Mesothelial cell of epicardium (in vitro differentiated cells): Measurements from ENCODE around the gene DRC3. TPM values are rescaled to one million over a fixed set of nuclear protein-coding genes. Genes with fewer than 3 reads are reported as not detected.

Experiments used
- DNase-seq, 2 experiments: peaks; one replicate each; pipeline ENCODE4 v3.0.0; 2021; ENCODE audit warnings: low spot score in 2 of 2; ENCODE audit not compliant: unreplicated experiment in 2 of 2
- H3K27ac Mint-ChIP-seq: 2 replicates; pipeline ENCODE4 v1.8.0; 2021; ENCODE audit warnings: mixed read lengths
- H3K27me3 Mint-ChIP-seq: 2 replicates; pipeline ENCODE4 v1.8.0; 2021; ENCODE audit warnings: low read depth, mixed read lengths
- H3K36me3 Mint-ChIP-seq: 2 replicates; pipeline ENCODE4 v1.8.0; 2021; ENCODE audit warnings: mixed read lengths
- H3K4me1 Mint-ChIP-seq: 2 replicates; pipeline ENCODE4 v1.8.0; 2021; ENCODE audit warnings: mixed read lengths
- H3K4me3 Mint-ChIP-seq: 2 replicates; pipeline ENCODE4 v1.8.0; 2021; ENCODE audit warnings: mild to moderate bottlenecking, moderate library complexity, mixed read lengths
- H3K9me3 Mint-ChIP-seq: 2 replicates; pipeline ENCODE4 v1.8.0; 2021; ENCODE audit warnings: mixed read lengths
- total RNA-seq: library from RNA; stranded (reverse); gene quantifications from 3 replicates; pipeline ENCODE4 v1.2.1, GENCODE V29; 2021
- TF ChIP-seq, protein P1 (sequence below): fragments of 200-600 bp; sonication (generic); IDR thresholded peaks from one replicate; pipeline ENCODE4 v1.5.0; 2021; ENCODE audit warnings: antibody characterized with exemption; ENCODE audit not compliant: unreplicated experiment

The DRC3 gene
- total RNA-seq, 1 donor from 2014 or later, result 3.2 TPM

- peak overlapping the region; percentile 93 for H3K27ac Mint-ChIP-seq
- no peaks in the 10 kb centered on the region for H3K27me3 Mint-ChIP-seq
- H3K36me3 Mint-ChIP-seq, result no peaks in the 10 kb centered on the region
- no peak for DNase-seq
- no peaks in the 10 kb centered on the region for H3K9me3 Mint-ChIP-seq
- TF ChIP-seq, protein P1, sequence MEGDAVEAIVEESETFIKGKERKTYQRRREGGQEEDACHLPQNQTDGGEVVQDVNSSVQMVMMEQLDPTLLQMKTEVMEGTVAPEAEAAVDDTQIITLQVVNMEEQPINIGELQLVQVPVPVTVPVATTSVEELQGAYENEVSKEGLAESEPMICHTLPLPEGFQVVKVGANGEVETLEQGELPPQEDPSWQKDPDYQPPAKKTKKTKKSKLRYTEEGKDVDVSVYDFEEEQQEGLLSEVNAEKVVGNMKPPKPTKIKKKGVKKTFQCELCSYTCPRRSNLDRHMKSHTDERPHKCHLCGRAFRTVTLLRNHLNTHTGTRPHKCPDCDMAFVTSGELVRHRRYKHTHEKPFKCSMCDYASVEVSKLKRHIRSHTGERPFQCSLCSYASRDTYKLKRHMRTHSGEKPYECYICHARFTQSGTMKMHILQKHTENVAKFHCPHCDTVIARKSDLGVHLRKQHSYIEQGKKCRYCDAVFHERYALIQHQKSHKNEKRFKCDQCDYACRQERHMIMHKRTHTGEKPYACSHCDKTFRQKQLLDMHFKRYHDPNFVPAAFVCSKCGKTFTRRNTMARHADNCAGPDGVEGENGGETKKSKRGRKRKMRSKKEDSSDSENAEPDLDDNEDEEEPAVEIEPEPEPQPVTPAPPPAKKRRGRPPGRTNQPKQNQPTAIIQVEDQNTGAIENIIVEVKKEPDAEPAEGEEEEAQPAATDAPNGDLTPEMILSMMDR, result no peak
- peaks cover 41% of the 10 kb centered on the region for H3K4me1 Mint-ChIP-seq
- peak overlapping the region; percentile 93 for H3K4me3 Mint-ChIP-seq
Observed at GRCh38 chr17:17972952-17973254, 241 bp downstream of the DRC3 start.

DNA sequence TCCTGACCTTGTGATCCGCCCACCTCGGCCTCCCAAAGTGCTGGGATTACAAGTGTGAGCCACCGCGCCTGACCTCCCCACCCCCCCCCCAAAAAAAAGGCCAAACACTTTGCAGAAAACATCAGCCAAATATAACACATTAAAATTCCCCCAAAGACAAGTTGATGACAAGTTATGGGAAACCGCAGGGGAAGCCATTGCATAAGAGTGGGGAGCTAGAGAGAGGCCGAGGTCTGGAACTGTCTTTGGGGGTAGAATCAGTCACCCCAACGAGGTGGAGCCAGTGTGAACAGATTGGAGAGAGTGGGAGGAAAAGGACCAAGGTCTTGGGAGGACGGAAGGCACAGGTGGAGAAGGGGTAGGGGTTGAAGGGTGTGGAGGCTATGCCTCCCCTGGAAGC lies 2.8 kb downstream of the DRC3 start:
- Mint-ChIP-seq H3K9me3 (no peaks in the 10 kb centered on the region), H3K4me3 (no peak overlapping the region), H3K36me3 (no peaks in the 10 kb centered on the region), H3K27me3 (no peaks in the 10 kb centered on the region), H3K27ac (no peak overlapping the region), H3K4me1 (peaks cover 23% of the 10 kb centered on the region)
- TF ChIP-seq, protein P1, result no peak
- DNase-seq, result no peak

DNA sequence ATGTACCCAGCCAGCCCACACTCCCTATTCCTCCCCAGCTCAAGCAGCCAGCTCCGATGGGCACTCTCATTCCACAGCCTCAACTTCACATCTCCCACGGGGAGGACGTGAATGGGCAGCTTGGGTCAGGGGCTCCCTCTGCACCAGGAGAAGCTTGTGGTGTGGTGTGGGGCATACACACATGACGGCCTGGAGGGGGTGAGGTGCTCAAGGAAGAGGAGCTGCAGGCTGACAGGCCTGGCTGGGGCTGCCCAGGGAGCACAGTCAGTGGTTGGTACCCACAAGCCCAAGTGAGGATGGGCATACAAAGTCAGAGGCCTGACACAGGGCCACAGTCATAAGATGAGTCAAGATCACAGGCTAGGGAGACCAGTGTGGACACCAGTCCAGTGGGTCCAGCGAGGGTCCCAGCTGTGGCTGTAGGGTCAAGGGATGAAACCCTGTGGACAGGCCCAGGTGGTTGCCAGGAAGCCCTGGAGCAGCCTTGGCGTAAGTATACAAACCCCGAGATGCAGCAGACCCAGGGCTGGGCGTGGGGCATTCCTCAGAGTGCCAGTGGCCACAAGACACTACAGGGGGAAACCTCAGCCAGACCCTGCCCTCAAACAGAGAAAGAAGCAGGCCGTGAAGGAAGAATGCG lies 4.4 kb downstream of the DRC3 start:
- TF ChIP-seq, protein P1, result no peak
- H3K27ac Mint-ChIP-seq, result no peak overlapping the region
- H3K36me3 Mint-ChIP-seq, result no peaks in the 10 kb centered on the region
- no peak for DNase-seq
- no peak overlapping the region for H3K4me3 Mint-ChIP-seq
- peaks cover 11% of the 10 kb centered on the region for H3K4me1 Mint-ChIP-seq
- no peaks in the 10 kb centered on the region for H3K27me3 Mint-ChIP-seq
- no peaks in the 10 kb centered on the region for H3K9me3 Mint-ChIP-seq

DNA sequence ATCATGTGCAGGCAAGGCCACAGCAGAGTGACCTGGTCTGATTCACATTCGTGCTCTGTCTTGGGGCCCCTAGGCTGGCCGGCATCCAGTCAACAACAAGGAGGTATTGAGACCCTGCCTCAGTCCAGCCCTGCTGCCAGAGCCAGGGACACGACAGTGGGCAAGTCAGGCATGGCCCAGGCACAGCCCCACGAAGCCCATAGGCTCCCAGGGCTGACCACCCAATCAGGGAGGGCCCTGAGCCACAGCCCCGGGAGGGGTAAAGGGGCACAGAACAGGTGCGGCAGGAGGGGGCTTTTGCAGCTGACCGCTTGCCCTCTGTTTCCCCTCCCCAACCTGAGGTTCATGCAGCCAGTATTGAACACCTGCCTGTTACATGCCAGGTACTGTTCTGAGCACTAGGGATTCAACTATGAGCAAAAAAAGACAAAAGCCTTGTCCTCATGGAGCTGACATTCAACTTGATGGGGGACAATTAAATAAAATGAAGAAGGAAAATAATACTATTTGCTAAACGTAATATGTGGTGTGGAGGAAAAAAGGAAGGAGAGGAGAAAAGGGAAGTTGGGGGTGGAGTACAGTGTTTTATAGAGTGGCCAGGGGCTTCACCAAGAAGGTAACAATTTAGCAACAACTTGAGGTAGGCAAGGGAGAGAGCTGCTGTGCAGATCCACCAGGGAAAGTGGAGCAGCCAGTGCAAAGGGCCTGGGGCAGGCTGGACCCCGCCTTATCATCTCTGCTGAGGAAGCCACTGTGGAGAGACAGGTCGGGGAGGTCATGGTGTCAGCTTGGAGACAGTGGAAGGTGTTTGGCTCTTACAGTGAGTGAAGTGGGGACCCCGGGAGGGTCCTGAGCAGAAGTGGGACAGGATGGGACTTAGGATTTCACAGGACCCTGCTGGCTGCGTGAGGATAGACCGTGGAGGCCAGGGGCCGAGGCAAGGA lies 6.1 kb downstream of the DRC3 start:
- Mint-ChIP-seq H3K4me3 (no peak overlapping the region), H3K9me3 (no peaks in the 10 kb centered on the region), H3K27me3 (no peaks in the 10 kb centered on the region), H3K27ac (no peak overlapping the region), H3K4me1 (peaks cover 5% of the 10 kb centered on the region), H3K36me3 (no peaks in the 10 kb centered on the region)
- no peak for DNase-seq
- TF ChIP-seq, protein P1, result no peak

DNA sequence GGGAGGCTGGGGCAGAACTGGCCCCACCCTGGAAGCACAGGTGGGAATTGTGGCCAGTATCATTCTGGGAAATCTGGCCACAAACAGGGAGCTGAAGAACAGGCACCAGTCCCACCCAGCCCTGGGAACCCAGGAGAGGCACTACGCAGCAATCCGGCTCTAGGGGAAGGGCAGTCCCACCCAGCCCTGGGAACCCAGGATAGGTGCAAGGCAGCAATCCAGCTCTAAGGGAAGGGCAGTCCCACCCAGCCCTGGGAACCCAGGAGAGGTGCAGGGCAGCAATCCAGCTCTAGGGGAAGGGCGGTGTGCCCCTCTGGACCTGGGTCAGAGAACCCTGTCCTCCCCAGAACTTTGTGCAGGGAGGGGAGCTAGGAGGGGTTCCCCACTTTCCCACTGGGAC lies 7.1 kb downstream of the DRC3 start:
- no peaks in the 10 kb centered on the region for H3K27me3 Mint-ChIP-seq
- TF ChIP-seq, protein P1, result no peak
- no peak for DNase-seq
- no peaks in the 10 kb centered on the region for H3K36me3 Mint-ChIP-seq
- H3K9me3 Mint-ChIP-seq, result no peaks in the 10 kb centered on the region
- H3K4me3 Mint-ChIP-seq, result no peak overlapping the region
- no peak overlapping the region for H3K27ac Mint-ChIP-seq
- H3K4me1 Mint-ChIP-seq, result peaks cover 5% of the 10 kb centered on the region
